Measurements from ENCODE around the gene KDM5B.
"Not testable (repeated sequence)": the region's sequence is repeated elsewhere in the genome, so short reads cannot be mapped to it uniquely, and the experiment has no call there.

KDM5B gene

DNA sequence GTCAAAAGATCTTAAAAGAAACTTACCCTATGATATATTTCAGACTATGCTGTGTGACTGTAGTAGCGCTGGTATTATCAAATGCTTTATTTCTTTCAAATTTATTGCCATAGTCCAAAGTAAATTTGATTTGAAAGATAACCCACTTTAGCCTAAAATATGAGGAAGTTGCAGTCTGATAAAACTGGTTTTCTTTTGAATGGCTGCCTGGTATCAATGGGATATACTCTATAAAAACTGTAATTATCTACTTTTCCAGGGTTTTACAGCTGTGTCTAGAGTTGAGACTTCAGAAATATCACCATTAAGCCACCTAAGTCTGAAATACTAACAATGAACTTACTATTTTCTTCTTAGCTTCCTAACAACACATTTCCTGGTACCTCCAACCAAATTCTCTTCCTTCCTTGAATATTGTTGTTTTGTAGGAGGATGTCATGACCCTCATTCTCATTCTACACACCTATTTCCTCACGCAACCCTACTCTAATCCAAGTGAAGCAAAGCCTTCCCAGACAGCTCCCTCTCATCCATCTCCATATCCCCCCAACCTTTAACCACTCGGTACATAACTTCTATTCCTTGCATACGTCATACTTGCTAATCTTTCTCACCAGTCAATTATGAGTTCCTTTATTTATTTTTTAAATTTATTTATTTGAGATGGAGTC, 17.0 kb downstream of the KDM5B start:
- no peak for DNase-seq

DNA sequence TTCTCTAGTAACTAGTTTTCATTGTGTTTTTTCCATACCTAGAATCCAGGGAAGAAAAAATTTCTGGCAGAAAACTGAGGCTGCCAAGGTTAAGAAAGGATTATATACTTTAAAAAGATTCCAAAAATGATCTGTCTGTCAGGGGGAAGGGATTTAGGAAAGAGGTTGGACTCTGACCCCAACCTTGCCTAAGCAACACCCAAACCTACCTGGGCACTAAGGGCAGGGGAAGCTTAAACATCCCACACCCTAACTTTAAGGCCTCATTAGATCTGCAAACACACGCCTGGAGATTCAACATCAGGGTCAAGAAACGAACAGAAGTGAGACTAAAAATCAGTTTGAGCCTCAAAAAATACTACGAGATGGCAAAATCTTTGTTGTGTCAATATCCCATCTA, 19.4 kb downstream of the KDM5B start:
- no peak for DNase-seq

DNA sequence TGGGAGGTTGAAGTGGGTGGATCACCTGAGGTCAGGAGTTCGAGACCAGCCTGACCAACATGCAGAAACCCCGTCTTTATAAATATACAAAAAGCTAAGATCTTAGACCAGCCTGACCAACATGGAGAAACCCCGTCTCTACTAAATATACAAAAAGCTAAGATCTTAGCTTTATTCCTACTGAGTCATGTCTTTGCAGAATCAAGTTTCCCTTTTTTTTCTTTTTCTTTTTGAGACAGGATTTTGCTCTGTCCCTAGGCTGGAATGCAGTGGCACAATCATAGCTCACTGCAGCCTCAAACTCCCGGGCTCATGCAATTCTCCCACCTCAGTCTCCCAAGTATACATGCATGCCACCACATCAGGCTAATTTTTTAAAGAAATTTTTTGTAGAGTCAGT, 21.4 kb downstream of the KDM5B start:
- no peak for DNase-seq

DNA sequence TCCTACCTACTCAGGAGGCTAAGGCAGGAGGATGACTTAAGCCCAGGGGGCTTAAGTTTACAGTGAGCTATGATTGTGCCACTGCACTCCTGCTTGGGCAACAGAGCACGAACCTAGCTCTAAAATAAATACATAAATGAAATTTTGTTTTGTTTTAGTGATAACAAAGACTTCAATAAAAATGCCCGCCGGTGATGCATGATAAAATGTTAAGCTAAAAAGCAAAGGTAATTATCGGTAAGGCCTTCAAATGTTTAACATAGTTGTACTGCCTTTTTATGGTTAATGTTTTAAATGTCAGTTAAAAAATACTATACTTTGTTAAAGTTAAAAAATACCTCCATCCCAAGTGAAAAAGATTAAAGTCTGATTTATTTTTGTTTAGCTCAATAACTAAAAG, 27.0 kb downstream of the KDM5B start:
- DNase-seq: no peak

DNA sequence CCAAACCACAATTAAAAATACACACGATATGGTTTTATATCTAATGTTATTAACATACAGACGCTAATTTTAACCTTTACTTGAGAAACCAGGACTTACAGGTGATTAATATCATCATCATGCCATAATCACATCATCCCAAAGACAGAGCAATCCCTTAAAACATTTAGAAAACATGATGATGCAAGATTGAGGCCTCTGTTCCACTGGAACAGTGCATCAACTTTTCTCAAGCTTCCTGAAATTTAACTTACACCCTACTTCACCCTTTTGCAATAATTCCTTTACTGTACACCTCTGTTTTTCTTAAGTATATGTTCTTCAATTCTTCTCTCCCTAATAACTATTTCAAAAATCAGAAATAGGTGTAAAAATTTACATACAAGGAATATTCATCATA, 38.1 kb downstream of the KDM5B start:
- no peak for DNase-seq

DNA sequence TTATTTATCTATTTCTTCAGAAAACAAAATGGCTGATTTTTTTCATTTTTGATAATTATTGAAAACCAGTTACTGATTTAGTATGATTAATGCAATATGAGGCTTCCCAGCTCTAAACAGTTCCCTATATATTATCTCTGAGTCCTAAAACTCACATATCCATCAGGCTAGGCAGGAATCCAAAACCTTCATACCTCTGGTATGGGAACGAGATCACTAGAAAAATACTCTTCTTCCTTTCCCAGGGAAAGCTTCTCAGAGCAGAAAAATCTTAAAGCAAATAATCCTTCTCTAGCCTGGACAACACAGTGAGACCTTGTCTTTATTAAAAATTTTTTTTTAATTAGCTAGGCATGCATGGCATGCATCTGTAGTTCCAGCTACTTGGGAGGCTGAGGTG, 42.5 kb downstream of the KDM5B start:
- DNase-seq: no peak

DNA sequence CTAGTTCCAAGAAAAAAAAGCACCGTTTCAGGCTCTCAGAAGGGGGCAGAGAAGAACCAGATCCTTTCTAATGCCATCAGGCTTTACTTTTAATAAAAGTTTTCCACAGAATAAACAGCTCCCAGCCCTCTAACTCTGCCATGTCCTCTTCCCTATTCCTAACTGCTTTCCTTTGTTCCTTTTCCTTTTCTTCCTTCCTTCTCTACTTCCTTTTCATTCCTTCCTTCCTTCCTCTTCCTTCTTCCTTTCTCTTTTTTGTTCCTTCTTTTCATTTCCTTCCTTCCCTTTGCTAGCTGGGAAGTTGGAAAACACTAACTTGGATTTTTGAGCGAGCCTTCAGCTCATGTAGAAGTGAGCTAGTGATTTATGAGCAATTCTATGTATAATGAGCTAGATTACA, 46.2 kb downstream of the KDM5B start:
- DNase-seq: no peak

DNA sequence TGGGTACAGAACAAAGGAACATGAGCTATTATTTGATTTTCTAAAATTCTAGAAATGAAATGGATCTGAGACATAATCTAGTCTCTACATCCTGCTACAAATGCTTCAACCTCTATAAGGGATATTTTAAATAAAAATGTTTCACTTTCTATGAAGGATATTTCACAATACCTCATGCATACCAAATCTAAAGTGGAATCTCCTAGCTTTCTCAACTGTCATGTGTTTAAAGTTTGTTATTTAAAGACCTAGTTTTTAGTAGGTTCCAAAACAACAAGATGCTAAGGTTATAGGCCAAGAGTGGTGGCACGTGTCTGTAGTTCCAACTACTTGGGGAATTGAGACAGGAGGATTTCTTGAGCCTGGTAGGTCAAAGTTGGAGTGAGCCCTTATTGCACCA, 47.6 kb downstream of the KDM5B start:
- no peak for DNase-seq

DNA sequence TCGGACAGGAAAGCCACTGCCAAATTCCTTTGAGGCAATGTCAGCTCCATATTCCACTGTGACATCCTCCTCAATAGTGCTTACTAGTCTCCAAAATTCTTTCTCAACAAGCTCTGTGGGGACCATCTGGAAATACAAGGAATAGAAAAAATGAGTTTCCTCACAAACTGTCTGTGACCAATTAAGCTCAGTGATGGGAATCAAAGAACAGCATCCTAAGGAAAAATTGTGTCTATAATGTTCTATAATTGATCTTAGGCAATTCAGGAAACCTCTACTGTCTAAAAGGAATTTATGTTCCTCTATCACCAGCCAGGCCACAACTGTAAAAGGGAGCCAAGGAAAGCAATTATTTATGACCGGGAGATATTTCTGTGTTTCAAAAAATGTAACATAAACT, 51.8 kb downstream of the KDM5B start:
- DNase-seq: no peak

DNA sequence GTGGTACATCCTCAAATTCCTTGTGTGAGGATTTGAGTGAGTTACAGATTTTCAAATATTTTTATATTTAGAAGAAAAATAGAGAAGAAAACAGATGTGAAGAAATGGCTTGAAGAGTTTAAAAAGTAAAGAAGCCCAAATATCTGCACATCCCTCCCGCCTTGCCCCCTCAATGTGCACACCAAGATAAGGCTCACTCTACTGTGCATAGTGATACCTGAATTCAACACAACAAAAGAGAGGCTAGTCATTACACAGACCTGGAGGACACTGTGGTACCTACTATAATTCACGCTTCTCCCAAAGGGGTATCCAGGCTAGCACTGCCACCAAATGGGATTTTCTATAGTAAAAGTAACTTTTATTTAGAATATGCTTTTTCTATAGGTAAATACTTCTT, 53.9 kb downstream of the KDM5B start:
- DNase-seq: no peak

DNA sequence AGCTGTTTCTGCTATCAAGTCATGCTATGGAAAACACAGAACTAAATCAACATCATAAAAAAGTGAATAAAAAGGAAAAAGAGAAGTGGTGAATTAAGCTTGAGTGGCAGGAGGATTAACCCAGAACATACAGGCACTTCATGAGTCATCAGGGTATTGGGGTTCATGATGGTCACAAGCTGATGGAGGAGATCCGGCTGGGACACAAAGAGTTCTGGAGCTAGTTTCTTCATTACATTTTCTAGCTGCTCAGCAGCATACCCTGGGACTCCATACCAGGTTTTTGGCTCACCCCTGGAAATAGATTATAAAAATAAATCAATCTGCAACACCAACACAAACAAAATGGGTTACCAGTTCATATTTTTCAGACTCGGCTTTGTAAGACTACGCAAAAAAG, 55.4 kb downstream of the KDM5B start:
- DNase-seq: no peak

DNA sequence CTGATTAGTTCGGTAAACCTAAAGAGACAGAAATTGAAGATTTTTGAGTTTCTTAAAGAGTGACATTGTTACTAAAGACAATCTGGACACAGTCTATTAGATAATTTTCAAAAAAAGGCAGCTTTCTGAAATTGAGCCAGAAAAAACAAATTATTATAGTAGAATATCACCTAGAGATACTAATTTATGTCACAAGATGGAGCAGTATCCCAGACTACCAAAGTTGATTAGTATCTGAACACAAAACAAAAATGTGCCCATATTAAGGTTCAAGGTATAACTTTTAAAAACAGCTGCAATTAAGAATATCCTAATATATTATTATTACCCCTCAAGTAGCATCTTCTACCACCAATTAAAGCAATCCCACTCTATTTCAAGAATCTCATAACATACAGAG, 57.5 kb downstream of the KDM5B start:
- no peak for DNase-seq

DNA sequence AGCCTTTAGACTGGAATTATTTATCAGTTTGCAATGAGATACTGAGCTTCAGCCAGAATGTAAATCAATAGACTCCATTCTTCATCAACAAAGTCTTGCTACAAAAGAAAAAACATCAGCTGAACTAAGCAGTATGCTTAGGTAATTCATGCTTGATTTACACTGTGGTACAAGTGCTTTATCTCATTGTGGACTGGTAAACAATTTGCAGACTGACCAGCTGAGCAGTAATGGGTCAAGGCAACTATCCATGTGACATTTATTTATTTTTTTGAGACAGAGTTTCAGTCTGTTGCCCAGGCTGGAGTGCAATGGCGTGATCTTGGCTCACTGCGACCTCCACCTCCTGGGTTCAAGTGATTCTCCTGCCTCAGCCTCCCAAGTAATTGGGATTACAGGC, 58.2 kb downstream of the KDM5B start:
- no peak for DNase-seq

DNA sequence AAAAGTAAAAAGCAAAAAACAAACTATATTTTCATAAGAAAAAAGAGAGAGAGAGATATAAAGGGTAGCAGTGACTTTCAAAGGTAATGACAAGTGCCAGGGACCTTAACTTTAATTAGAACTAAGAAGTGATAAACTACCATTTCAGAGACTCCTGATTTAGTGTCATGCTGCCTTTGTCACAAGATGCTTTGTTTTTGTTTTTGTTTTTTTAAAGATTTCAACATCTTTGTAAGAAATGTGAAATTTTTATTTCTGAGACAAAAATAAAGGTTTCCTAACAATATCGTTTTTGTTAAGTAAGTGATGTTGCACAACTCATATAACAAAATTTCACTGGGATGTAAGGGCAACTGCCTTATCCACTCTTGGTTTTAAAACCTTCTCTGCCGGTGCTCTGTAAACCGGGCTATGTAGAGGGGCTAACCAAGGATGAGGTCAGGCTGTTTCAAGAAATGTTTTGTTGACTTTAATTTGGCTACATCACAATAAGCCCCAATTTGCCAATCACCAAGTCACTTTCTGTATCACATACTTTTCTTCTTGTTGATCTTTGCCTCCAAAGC, 62.8 kb downstream of the KDM5B start:
- DNase-seq: no peak

DNA sequence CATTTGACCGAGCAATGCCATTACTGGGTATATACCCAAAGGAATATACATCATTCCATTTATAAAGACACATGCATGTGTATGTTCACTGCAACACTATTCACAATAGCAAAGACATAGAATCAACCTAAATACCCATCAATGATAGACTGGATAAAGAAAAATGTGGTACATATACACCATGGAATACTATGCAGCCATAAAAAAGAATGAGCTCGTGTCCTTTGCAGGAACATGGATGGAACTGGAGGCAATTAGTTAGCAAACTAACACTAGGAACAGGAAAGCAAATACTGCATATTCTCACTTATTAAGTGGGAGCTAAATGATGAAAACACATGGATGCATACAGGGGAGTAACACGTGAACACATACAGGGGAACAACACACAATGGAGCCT, 63.5 kb downstream of the KDM5B start:
- not testable (repeated sequence) for DNase-seq

DNA sequence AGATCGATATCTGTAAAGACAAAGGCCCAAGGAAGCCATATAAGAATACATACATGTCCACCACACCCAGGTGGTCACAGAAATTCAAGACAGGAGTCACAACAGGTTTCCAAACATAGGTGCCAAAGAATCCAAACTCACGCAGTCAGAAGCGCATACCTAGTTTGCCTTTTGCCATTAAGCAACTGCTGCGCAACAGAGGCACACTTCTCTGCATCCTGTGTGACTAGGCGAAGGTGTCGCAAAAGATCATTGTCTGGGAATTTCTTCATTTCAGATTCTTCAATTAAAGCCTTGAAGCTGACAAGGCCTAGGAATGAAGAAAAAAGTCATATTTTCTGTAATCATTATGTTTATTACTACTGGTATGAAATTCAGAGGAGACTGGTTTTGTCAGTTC, 65.7 kb downstream of the KDM5B start:
- no peak for DNase-seq

DNA sequence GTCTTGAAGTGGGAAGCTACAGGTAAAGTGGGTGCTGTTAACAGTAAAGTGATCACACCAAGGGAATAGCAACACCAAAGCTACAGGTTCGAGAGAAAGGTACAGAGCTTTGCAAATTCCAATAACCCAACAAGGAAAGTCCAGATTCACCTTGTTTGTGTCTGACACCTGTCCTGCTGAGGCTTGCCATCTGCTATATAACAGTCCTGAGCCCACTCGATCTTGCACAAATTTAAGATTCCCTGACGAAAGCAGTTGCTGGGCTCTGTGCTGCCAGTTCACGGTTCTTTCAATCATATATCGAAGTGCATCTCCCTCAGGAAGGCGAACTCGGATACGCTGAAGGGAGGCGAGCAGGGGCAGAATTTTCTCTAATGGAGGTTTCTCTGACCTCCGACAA, 75.0 kb downstream of the KDM5B start:
- no peak for DNase-seq

DNA sequence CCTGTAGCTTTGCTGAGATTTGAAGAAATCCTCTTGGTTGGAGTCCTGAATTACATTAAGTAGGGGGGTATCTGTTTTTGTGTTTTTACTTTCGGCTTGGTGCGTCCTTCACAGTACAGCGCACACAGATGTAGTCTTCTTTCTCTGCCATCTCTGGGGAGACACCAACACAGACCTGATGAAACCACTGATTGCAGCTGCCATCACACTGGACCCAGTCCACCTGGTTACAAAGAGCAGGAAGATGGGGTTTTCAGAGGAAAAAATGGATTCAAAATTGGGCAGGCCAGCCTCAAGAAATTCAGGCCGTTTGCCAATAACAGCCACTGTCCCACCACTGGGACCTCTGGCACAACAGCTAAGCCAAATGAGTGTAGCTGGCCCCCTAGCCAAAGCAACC, 79.3 kb downstream of the KDM5B start:
- DNase-seq: no peak

DNA sequence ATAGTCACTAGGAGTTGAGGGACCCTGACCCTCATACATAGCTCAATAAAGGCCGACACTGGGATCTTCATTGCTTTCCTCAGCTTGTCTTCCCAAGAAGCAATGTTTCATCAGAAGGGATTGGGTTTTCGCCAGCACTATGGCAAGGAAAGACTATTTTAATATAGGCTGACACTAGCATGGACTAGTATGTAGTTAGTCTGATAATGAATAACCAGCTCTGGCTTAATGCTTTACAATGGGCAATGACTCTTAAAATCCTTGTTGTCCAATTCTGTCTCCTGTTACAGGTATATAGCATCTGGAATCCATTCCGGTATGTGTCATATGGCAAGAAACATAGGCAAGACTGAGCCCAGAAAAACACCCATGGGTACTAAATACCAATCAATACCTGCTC, 82.7 kb downstream of the KDM5B start:
- no peak for DNase-seq

DNA sequence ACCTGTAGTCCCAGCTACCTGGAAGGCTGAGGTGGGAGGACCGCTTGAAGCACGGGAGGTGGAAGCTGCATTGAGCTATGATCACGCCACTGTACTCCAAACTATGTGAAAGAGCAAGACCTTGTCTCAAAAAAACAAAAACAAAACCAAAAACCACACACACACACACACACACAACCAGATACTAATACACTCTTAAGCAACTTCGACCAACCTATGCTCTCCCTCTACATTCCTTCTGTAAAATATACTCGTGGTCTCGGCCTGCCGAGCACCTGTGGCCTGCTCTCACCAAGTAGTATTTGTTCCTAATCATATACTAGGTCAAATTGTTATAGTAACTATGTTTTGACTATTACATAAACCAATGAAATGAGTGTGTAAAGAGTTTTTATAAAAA, 84.5 kb downstream of the KDM5B start:
- no peak for DNase-seq

DNA sequence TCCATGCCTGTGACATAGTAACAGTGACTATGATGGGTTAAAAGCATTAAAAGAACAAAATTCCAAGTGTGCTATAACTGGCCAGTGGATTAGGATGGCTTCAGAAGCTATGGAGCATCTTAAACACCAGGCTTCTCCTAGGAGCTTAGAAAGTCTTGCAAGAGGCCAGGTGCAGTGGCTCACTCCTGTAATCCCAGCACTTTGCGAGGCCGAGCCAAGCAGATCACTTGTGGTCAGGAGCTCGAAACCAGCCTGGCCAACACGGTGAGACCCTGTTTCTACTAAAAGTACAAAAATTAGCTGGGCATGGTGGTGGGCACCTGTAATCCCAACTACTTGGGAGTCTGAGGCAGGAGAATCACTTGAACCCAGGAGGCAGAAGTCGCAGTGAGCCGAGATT, 85.2 kb downstream of the KDM5B start:
- DNase-seq: not testable (repeated sequence)

DNA sequence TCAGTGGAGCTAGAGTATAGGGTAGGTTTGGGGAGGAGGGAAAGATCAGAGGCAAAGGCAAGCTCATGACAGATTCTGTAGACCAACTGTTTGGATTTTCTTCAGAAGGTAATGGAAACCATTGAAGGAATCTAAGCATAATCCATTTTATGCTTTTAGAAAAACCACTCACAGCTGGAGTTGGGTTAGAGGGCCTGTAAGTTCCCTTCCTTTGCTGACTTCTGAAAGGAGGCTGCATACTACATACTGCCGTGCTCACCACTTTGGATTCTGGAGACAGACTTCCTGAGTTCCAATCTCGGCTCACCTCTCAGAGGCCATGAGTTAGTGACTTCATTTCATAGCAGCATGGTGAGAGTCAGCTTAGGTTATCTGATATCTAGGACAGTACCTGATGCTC, 91.6 kb downstream of the KDM5B start:
- DNase-seq: no peak

DNA sequence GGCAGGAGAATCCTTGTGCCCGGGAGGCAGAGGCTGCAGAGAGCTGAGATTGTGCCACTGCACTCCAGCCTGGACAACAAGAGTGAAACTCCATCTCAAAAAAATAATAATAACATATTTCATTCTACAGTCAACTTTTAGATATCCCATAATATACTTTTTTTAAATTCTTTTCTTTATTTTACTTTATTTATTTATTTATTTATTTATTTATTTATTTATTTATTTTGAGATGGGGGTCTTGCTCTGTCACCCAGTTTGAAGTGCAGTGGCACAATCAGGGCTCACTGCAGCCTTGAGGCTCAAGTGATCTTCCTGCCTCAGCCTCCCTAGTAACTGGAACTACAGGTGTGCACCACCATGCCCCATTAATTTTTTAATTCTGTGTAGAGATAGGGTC, 94.0 kb downstream of the KDM5B start:
- DNase-seq: not testable (repeated sequence)

DNA sequence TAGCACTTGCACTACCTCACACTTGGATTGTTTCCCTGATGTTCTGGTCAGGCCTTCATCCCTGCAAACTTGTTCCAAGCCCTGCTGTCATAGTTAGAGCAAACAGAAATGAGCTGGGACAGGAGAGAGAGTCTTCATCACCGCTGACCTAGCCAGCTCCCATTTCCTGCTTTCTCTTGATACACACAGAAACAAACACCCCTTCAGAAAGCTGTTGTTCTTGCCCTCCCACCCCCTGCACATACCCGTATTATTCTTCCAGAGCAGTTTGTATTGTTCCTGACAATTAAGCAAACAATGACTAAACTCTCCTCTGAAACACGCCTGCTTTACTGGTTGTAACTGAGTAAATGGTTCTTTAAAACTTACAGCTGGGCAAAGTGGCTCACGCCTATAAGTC, 95.1 kb downstream of the KDM5B start:
- no peak for DNase-seq

DNA sequence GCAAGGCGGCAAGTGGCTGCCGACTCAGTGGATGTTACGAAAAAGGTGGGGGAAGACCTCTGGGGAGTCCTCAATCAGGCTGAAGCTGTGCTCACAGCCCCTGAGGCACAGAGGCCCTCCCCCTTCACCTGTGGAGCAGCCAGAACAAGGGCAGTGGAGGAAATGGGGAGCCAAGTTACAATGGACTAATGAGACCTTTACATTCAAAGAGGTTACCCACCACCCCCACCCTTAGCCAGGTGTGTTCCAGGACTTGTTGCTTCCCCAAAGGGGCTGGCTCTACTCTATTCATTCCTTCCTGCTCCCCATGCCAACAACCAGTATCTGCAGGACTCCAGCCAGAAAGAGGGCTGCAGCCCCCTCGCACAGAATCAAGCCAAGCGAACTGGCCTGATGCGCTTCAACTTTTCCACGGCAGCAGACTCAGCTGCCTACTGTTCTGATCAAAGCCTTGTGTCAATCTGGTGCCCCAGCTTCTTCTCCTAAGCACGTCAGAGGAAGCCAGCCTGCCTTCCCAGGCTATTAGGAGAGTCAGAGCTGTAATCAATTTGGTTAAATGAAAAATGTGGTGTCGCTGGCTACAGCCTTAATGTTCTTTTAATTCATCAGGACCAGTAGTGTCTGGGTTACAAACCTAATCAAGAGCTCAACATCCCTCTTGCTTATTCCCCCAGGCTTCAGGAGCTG, 96.1 kb downstream of the KDM5B start:
- DNase-seq: no peak
